ENCODE measurements around the gene SPARCL1.
"Not testable (repeated sequence)": the region's sequence is repeated elsewhere in the genome, so short reads cannot be mapped to it uniquely, and the experiment has no call there.

The SPARCL1 gene

GRCh38 chr4:87489678-87490077, 39.5 kb downstream of the SPARCL1 start:
- no peak for TF ChIP-seq JUND (IDR thresholded peaks at IDR 0.05; ENCODE audit: low read depth)
- DNase-seq (ENCODE audit: low read depth in 1 of 2, low spot score in 1 of 2), result no peak
- in situ Hi-C loops (cut with HindIII; ENCODE audit: low pct_unique_long_range_greater_than_20kb, low sequenced_read_pairs), result no loop called here

GRCh38 chr4:87488666-87489065, 40.5 kb downstream of the SPARCL1 start:
- in situ Hi-C loops (cut with HindIII; ENCODE audit: low pct_unique_long_range_greater_than_20kb, low sequenced_read_pairs); DNase-seq (ENCODE audit: low read depth in 1 of 2, low spot score in 1 of 2): not testable (repeated sequence)

GRCh38 chr4:87483247-87483646, 45.9 kb downstream of the SPARCL1 start:
- in situ Hi-C loops (cut with HindIII; ENCODE audit: low pct_unique_long_range_greater_than_20kb, low sequenced_read_pairs); DNase-seq (ENCODE audit: low read depth in 1 of 2, low spot score in 1 of 2): not testable (repeated sequence)

- in situ Hi-C loops (cut with HindIII; ENCODE audit: low pct_unique_long_range_greater_than_20kb, low sequenced_read_pairs), result no loop called here
- no peak for TF ChIP-seq JUND (IDR thresholded peaks at IDR 0.05; ENCODE audit: low read depth)
- DNase-seq (ENCODE audit: low read depth in 1 of 2, low spot score in 1 of 2), result no peak
Measured at GRCh38 chr4:87481377-87481776, 47.8 kb downstream of the SPARCL1 start.

GRCh38 chr4:87478732-87479250, 50.4 kb downstream of the SPARCL1 start:
- no peak for TF ChIP-seq JUND (IDR thresholded peaks at IDR 0.05; ENCODE audit: low read depth)
- no peak for DNase-seq (ENCODE audit: low read depth in 1 of 2, low spot score in 1 of 2)
- in situ Hi-C loops (cut with HindIII; ENCODE audit: low pct_unique_long_range_greater_than_20kb, low sequenced_read_pairs), result no loop called here

GRCh38 chr4:87476934-87477333, 52.2 kb downstream of the SPARCL1 start:
- no peak for DNase-seq (ENCODE audit: low read depth in 1 of 2, low spot score in 1 of 2)
- in situ Hi-C loops (cut with HindIII; ENCODE audit: low pct_unique_long_range_greater_than_20kb, low sequenced_read_pairs), result no loop called here
- no peak for TF ChIP-seq JUND (IDR thresholded peaks at IDR 0.05; ENCODE audit: low read depth)

GRCh38 chr4:87469390-87469789, 59.8 kb downstream of the SPARCL1 start:
- no peak for TF ChIP-seq JUND (IDR thresholded peaks at IDR 0.05; ENCODE audit: low read depth)
- in situ Hi-C loops (cut with HindIII; ENCODE audit: low pct_unique_long_range_greater_than_20kb, low sequenced_read_pairs), result no loop called here
- no peak for DNase-seq (ENCODE audit: low read depth in 1 of 2, low spot score in 1 of 2)

GRCh38 chr4:87465739-87466366, 63.3 kb downstream of the SPARCL1 start:
- peak; percentile 2 to 55 for DNase-seq (ENCODE audit: low read depth in 1 of 2, low spot score in 1 of 2)
- in situ Hi-C loops (cut with HindIII; ENCODE audit: low pct_unique_long_range_greater_than_20kb, low sequenced_read_pairs), result no loop called here
- TF ChIP-seq JUND (IDR thresholded peaks at IDR 0.05; ENCODE audit: low read depth), result no peak

- in situ Hi-C loops (cut with HindIII; ENCODE audit: low pct_unique_long_range_greater_than_20kb, low sequenced_read_pairs), result no loop called here
- TF ChIP-seq JUND (IDR thresholded peaks at IDR 0.05; ENCODE audit: low read depth), result no peak
- DNase-seq (ENCODE audit: low read depth in 1 of 2, low spot score in 1 of 2), result no peak
Measured at GRCh38 chr4:87462102-87462501, 67.1 kb downstream of the SPARCL1 start.

GRCh38 chr4:87461281-87461700, 67.9 kb downstream of the SPARCL1 start:
- DNase-seq (ENCODE audit: low read depth in 1 of 2, low spot score in 1 of 2), result no peak
- no peak for TF ChIP-seq JUND (IDR thresholded peaks at IDR 0.05; ENCODE audit: low read depth)
- in situ Hi-C loops (cut with HindIII; ENCODE audit: low pct_unique_long_range_greater_than_20kb, low sequenced_read_pairs), result no loop called here

- in situ Hi-C loops (cut with HindIII; ENCODE audit: low pct_unique_long_range_greater_than_20kb, low sequenced_read_pairs), result no loop called here
- DNase-seq (ENCODE audit: low read depth in 1 of 2, low spot score in 1 of 2), result no peak
- TF ChIP-seq JUND (IDR thresholded peaks at IDR 0.05; ENCODE audit: low read depth), result no peak
Measured at GRCh38 chr4:87458913-87459312, 70.3 kb downstream of the SPARCL1 start.

- no peak for DNase-seq (ENCODE audit: low read depth in 1 of 2, low spot score in 1 of 2)
- in situ Hi-C loops (cut with HindIII; ENCODE audit: low pct_unique_long_range_greater_than_20kb, low sequenced_read_pairs), result no loop called here
Measured at GRCh38 chr4:87451537-87451936, 77.6 kb downstream of the SPARCL1 start.

GRCh38 chr4:87446375-87446774, 82.8 kb downstream of the SPARCL1 start:
- in situ Hi-C loops (cut with HindIII; ENCODE audit: low pct_unique_long_range_greater_than_20kb, low sequenced_read_pairs); DNase-seq (ENCODE audit: low read depth in 1 of 2, low spot score in 1 of 2): not testable (repeated sequence)

More at GRCh38 chr4:87451537-87451936, 77.6 kb downstream of the SPARCL1 start:
- no peak for TF ChIP-seq JUND (IDR thresholded peaks at IDR 0.05; ENCODE audit: low read depth)

GRCh38 chr4:87445964-87446363, 83.2 kb downstream of the SPARCL1 start:
- in situ Hi-C loops (cut with HindIII; ENCODE audit: low pct_unique_long_range_greater_than_20kb, low sequenced_read_pairs), result no loop called here
- no peak for TF ChIP-seq JUND (IDR thresholded peaks at IDR 0.05; ENCODE audit: low read depth)
- no peak for DNase-seq (ENCODE audit: low read depth in 1 of 2, low spot score in 1 of 2)
